Adrenal gland (tissue), 5 donors: ENCODE measurements around the gene DPP6.

Experiments used
- CTCF ChIP-seq, 6 experiments: fragments of 450-650 bp in 4 of 6; fragments of 200-600 bp in 2 of 6; sonication (generic) in 1 of 6; IDR thresholded peaks; 1 replicate in 5 of 6; 2 replicates in 1 of 6; pipeline versions ENCODE4 v1.5.1 to v1.8.0; 2016 to 2021; ENCODE audit warnings: antibody characterized with exemption in 6 of 6, mild to moderate bottlenecking in 2 of 6, moderate library complexity in 1 of 6
- POLR2A ChIP-seq, 2 donors: fragments of 450-650 bp; IDR thresholded peaks; one replicate each; pipeline ENCODE4 v1.6.1; 2017; ENCODE audit warnings: antibody characterized with exemption in 2 of 2, mild to moderate bottlenecking in 2 of 2, moderate library complexity in 1 of 2
- donor health status: DM: no; HTN: no; CAD: no.

DNA sequence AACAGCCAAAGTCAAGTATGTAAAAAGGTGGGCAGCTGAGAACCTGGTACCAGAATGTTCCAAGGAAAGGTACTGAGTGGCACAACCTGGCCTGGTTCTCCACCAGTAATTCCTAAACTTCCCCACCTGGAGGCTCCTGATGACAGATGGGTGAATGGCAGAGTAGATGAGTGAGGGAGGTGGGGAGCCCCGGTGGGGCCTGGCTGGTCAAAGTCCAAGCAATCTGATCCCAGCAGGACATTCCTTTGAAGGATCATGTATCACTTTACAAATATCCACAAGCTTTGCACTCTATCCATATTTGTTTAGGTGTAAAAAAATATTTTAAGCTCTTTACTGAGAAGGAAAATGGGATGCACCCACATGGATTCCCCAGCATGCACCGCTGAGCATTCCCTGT lies 250.2 kb downstream of the DPP6 start:
- TF ChIP-seq CTCF (IDR thresholded peaks at IDR 0.05) (no peak), POLR2A (IDR thresholded peaks at IDR 0.05) (no peak)
